Endodermal cell (in vitro differentiated cells): ENCODE measurements around the gene KIAA1328. TPM values are rescaled to one million over a fixed set of nuclear protein-coding genes. Genes with fewer than 3 reads are reported as not detected.
A peak's percentile ranks its signal among the peaks of the same experiment; 100 is the strongest.

Experiments
- DNase-seq: peaks from one replicate; pipeline ENCODE4 v3.0.0-alpha.2; 2017
- H3K27ac ChIP-seq: 2 replicates; pipeline ENCODE4 v1.5.1; 2013; ENCODE audit warnings: mild to moderate bottlenecking, low read depth, low read length, moderate library complexity
- H3K27me3 ChIP-seq: 2 replicates; pipeline ENCODE4 v1.6.1; 2013; ENCODE audit warnings: mild to moderate bottlenecking, low read length, moderate library complexity; ENCODE audit not compliant: insufficient read depth, control insufficient read depth, poor library complexity, severe bottlenecking
- H3K36me3 ChIP-seq: 2 replicates; pipeline ENCODE4 v1.7.0; 2013; ENCODE audit warnings: mild to moderate bottlenecking, low read length, moderate library complexity; ENCODE audit not compliant: control insufficient read depth, insufficient read depth
- H3K4me1 ChIP-seq: one replicate; pipeline ENCODE4 v1.7.0; 2013; ENCODE audit warnings: low read length; ENCODE audit not compliant: control insufficient read depth, insufficient read depth
- H3K4me3 ChIP-seq: 2 replicates; pipeline ENCODE4 v1.5.1; 2013; ENCODE audit warnings: mild to moderate bottlenecking, low read length, moderate library complexity
- H3K9ac ChIP-seq: 2 replicates; pipeline ENCODE4 v1.6.1; 2013; ENCODE audit warnings: mild to moderate bottlenecking, low read length, moderate library complexity; ENCODE audit not compliant: poor library complexity, severe bottlenecking; ENCODE audit errors: extremely low read depth
- H3K9me3 ChIP-seq: 2 replicates; pipeline ENCODE4 v1.6.1; 2013; ENCODE audit warnings: mild to moderate bottlenecking, low read length, moderate library complexity; ENCODE audit not compliant: control insufficient read depth
- H3K27ac Mint-ChIP-seq: 2 replicates; pipeline ENCODE4 v1.8.0; 2020; ENCODE audit warnings: mixed read lengths
- H3K27me3 Mint-ChIP-seq: 2 replicates; pipeline ENCODE4 v1.8.0; 2021; ENCODE audit warnings: mild to moderate bottlenecking, mixed read lengths; ENCODE audit not compliant: insufficient read depth
- H3K36me3 Mint-ChIP-seq: 2 replicates; pipeline ENCODE4 v1.8.0; 2020; ENCODE audit warnings: low read depth, mixed read lengths
- H3K4me1 Mint-ChIP-seq: 2 replicates; pipeline ENCODE4 v1.8.0; 2020; ENCODE audit warnings: mixed read lengths
- H3K4me3 Mint-ChIP-seq: 2 replicates; pipeline ENCODE4 v1.8.0; 2020; ENCODE audit warnings: mild to moderate bottlenecking, moderate library complexity, mixed read lengths
- H3K9me3 Mint-ChIP-seq: 2 replicates; pipeline ENCODE4 v1.8.0; 2020; ENCODE audit warnings: mild to moderate bottlenecking, mixed read lengths
- CTCF ChIP-seq: fragments of 200-600 bp; sonication (generic); conservative IDR thresholded peaks from 2 replicates; pipeline ENCODE4 v1.5.0; 2021; ENCODE audit warnings: antibody characterized with exemption, mild to moderate bottlenecking
- WGBS, 2 experiments: methylation state at CpG; one replicate each; pipeline versions ENCODE4 v1.1.5 to v1.1.7; 2013; ENCODE audit warnings: missing lambda C conversion rate in 2 of 2, mixed read lengths in 1 of 2; ENCODE audit not compliant: insufficient coverage in 1 of 2, insufficient read length in 1 of 2; 5-methylcytosine and 5-hydroxymethylcytosine counted together
- total RNA-seq, 2 donors: library from RNA; stranded (reverse); fragmentation: NEBNext Ultra II Directional in 1 of 2; extraction: Animal tissue kit (Norgen Biotek cat#: 25700) in 1 of 2; gene quantifications; 2 replicates in 1 of 2; 3 replicates in 1 of 2; pipeline ENCODE4 v1.2.1, GENCODE V29; 2021

The KIAA1328 gene
- total RNA-seq, 2 donors from 2014 or later, result 7.6 to 8.4 TPM

GRCh38 chr18:37124516-37124915 lies 295.6 kb downstream of the KIAA1328 start:
- 77 to 83% methylated on average over 2 of the region's 2 CpGs for WGBS, 2 experiments
- no peak overlapping the region for H3K27ac Mint-ChIP-seq

GRCh38 chr18:37135177-37135576 lies 306.2 kb downstream of the KIAA1328 start:
- no peak overlapping the region for H3K27ac Mint-ChIP-seq

More at GRCh38 chr18:37124516-37124915, 295.6 kb downstream of the KIAA1328 start:
- Mint-ChIP-seq H3K9me3 (no peaks in the 10 kb centered on the region), H3K36me3 (no peaks in the 10 kb centered on the region), H3K4me3 (no peak overlapping the region), H3K4me1 (peaks cover 4% of the 10 kb centered on the region), H3K27me3 (no peaks in the 10 kb centered on the region)
- no peak for TF ChIP-seq CTCF
- no peak for DNase-seq
- H3K36me3 ChIP-seq, result no peaks in the 10 kb centered on the region
- H3K27ac ChIP-seq, result no peak overlapping the region
- H3K9me3 ChIP-seq, result peaks cover 7% of the 10 kb centered on the region
- no peak overlapping the region for H3K9ac ChIP-seq
- no peak overlapping the region for H3K4me3 ChIP-seq
- H3K4me1 ChIP-seq, result no peaks in the 10 kb centered on the region
- H3K27me3 ChIP-seq, result no peaks in the 10 kb centered on the region

GRCh38 chr18:37138456-37138855 lies 309.5 kb downstream of the KIAA1328 start:
- Histone ChIP-seq H3K9ac (no peak overlapping the region), H3K4me3 (no peak overlapping the region), H3K27me3 (no peaks in the 10 kb centered on the region), H3K9me3 (peaks cover 19% of the 10 kb centered on the region), H3K36me3 (no peaks in the 10 kb centered on the region), H3K4me1 (peaks cover 6% of the 10 kb centered on the region), H3K27ac (no peak overlapping the region)
- DNase-seq, result no peak
- WGBS, 2 experiments, result 90 to 91% methylated on average over 3 of the region's 3 CpGs
- H3K36me3 Mint-ChIP-seq, result no peaks in the 10 kb centered on the region
- H3K4me1 Mint-ChIP-seq, result peaks cover 39% of the 10 kb centered on the region
- no peaks in the 10 kb centered on the region for H3K27me3 Mint-ChIP-seq
- no peak overlapping the region for H3K4me3 Mint-ChIP-seq
- H3K9me3 Mint-ChIP-seq, result peaks cover 22% of the 10 kb centered on the region
- no peak overlapping the region for H3K27ac Mint-ChIP-seq
- TF ChIP-seq CTCF, result no peak

More at GRCh38 chr18:37135177-37135576, 306.2 kb downstream of the KIAA1328 start:
- TF ChIP-seq CTCF, result no peak
- 97 to 100% methylated on average over 2 to 4 of the region's 4 CpGs for WGBS, 2 experiments
- Mint-ChIP-seq H3K36me3 (no peaks in the 10 kb centered on the region), H3K27me3 (no peaks in the 10 kb centered on the region), H3K9me3 (peaks cover 30% of the 10 kb centered on the region), H3K4me3 (no peak overlapping the region), H3K4me1 (peaks cover 30% of the 10 kb centered on the region)
- Histone ChIP-seq H3K4me1 (peaks cover 4% of the 10 kb centered on the region), H3K36me3 (no peaks in the 10 kb centered on the region), H3K9ac (no peak overlapping the region), H3K27me3 (no peaks in the 10 kb centered on the region), H3K9me3 (peaks cover 24% of the 10 kb centered on the region), H3K4me3 (peak overlapping the region; percentile 41), H3K27ac (no peak overlapping the region)
- no peak for DNase-seq
